Measurements from ENCODE around the gene FOXP2.

GRCh38 chr7:114718861-114719260 lies 304.2 kb downstream of the FOXP2 start:
- TF ChIP-seq CTCF (IDR thresholded peaks at IDR 0.05) (no peak), ZFX (IDR thresholded peaks at IDR 0.05; ENCODE audit: borderline replicate concordance) (no peak)

Measured in 22Rv1 (cell line).